ENCODE data around the gene LORICRIN.

LORICRIN gene

GRCh38 chr1:153306303-153307220 lies 47.1 kb downstream of the LORICRIN start:
- no peak for DNase-seq

- DNase-seq: no peak
These were observed 47.7 kb downstream of the LORICRIN start for GRCh38 chr1:153307221-153307600.

GRCh38 chr1:153308540-153308939 lies 49.1 kb downstream of the LORICRIN start:
- DNase-seq: no peak

GRCh38 chr1:153309441-153309840 lies 50.0 kb downstream of the LORICRIN start:
- DNase-seq: no peak

GRCh38 chr1:153310526-153310925 lies 51.0 kb downstream of the LORICRIN start:
- DNase-seq: no peak
